Measurements from ENCODE around the gene MAPK10.

GRCh38 chr4:86302251-86302650 lies 57.6 kb downstream of the MAPK10 start:
- no peak for TF ChIP-seq RAD21 (IDR thresholded peaks at IDR 0.05; ENCODE audit: low read depth)
- TF ChIP-seq CEBPB (IDR thresholded peaks at IDR 0.05): no peak
- TF ChIP-seq TAF1 (IDR thresholded peaks at IDR 0.05; ENCODE audit: low read depth): no peak
- TF ChIP-seq EP300 (IDR thresholded peaks at IDR 0.05; ENCODE audit: borderline replicate concordance): no peak
- no peak for TF ChIP-seq TCF12 (IDR thresholded peaks at IDR 0.05; ENCODE audit: low read depth)
- TF ChIP-seq, protein P1, sequence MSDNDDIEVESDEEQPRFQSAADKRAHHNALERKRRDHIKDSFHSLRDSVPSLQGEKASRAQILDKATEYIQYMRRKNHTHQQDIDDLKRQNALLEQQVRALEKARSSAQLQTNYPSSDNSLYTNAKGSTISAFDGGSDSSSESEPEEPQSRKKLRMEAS (IDR thresholded peaks at IDR 0.05): no peak
- TF ChIP-seq, protein P2, sequence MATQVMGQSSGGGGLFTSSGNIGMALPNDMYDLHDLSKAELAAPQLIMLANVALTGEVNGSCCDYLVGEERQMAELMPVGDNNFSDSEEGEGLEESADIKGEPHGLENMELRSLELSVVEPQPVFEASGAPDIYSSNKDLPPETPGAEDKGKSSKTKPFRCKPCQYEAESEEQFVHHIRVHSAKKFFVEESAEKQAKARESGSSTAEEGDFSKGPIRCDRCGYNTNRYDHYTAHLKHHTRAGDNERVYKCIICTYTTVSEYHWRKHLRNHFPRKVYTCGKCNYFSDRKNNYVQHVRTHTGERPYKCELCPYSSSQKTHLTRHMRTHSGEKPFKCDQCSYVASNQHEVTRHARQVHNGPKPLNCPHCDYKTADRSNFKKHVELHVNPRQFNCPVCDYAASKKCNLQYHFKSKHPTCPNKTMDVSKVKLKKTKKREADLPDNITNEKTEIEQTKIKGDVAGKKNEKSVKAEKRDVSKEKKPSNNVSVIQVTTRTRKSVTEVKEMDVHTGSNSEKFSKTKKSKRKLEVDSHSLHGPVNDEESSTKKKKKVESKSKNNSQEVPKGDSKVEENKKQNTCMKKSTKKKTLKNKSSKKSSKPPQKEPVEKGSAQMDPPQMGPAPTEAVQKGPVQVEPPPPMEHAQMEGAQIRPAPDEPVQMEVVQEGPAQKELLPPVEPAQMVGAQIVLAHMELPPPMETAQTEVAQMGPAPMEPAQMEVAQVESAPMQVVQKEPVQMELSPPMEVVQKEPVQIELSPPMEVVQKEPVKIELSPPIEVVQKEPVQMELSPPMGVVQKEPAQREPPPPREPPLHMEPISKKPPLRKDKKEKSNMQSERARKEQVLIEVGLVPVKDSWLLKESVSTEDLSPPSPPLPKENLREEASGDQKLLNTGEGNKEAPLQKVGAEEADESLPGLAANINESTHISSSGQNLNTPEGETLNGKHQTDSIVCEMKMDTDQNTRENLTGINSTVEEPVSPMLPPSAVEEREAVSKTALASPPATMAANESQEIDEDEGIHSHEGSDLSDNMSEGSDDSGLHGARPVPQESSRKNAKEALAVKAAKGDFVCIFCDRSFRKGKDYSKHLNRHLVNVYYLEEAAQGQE (IDR thresholded peaks at IDR 0.05; ENCODE audit: low read depth): no peak
- no peak for TF ChIP-seq TEAD4 (IDR thresholded peaks at IDR 0.05)
- no peak for TF ChIP-seq ZBTB7A (IDR thresholded peaks at IDR 0.05; ENCODE audit: low read depth)
- TF ChIP-seq YY1 (IDR thresholded peaks at IDR 0.05; ENCODE audit: low read depth): no peak
- TF ChIP-seq USF1 (IDR thresholded peaks at IDR 0.05): no peak

All from Ishikawa (cell line).